Common myeloid progenitor, CD34-positive (primary cell): Measurements from ENCODE around the gene OCA2.

Experiments
- CTCF ChIA-PET: fragments of 350-600 bp; sonication (Branson Sonifier 250); formaldehyde crosslinking; loops from one replicate; lab custom pipeline; 2021; ENCODE audit warnings: antibody characterized with exemption; lab: Charles Lee
- POLR2A ChIA-PET: fragments of 350-600 bp; sonication (Branson Sonifier 250); formaldehyde crosslinking; loops from one replicate; lab custom pipeline; 2021; ENCODE audit warnings: antibody characterized with exemption; lab: Charles Lee
- DNase-seq, 3 donors: peaks; one replicate each; pipeline versions ENCODE4 v3.0.0 to v3.0.0-alpha.2; 2013
- H3K27ac ChIP-seq, 2 experiments: 1 replicate in 1 of 2; 2 replicates in 1 of 2; pipeline ENCODE4 v1.7.0; 2013; ENCODE audit warnings: inconsistent platforms in 2 of 2, low read length in 2 of 2, mild to moderate bottlenecking in 2 of 2, low read depth in 1 of 2, moderate library complexity in 1 of 2; ENCODE audit not compliant: severe bottlenecking in 2 of 2, insufficient read depth in 1 of 2, poor library complexity in 1 of 2
- H3K27me3 ChIP-seq, 5 experiments: replicated peaks in 2 of 5; 1 replicate in 3 of 5; 2 replicates in 2 of 5; pipeline versions ENCODE4 v1.6.1 to v1.7.0; 2013; ENCODE audit warnings: low read length in 4 of 5, mild to moderate bottlenecking in 2 of 5, moderate library complexity in 2 of 5, inconsistent platforms in 1 of 5; ENCODE audit not compliant: insufficient read depth in 5 of 5, control insufficient read depth in 4 of 5
- H3K36me3 ChIP-seq, 4 experiments: 1 replicate in 2 of 4; 2 replicates in 2 of 4; pipeline versions ENCODE4 v1.6.1 to v1.7.0; 2013; ENCODE audit warnings: low read length in 3 of 4, control low read depth in 1 of 4, mild to moderate bottlenecking in 1 of 4; ENCODE audit not compliant: control insufficient read depth in 4 of 4, insufficient read depth in 4 of 4
- H3K4me1 ChIP-seq, 4 experiments: 1 replicate in 3 of 4; 2 replicates in 1 of 4; pipeline versions ENCODE4 v1.6.1 to v1.7.1; 2013; ENCODE audit warnings: low read length in 3 of 4, mild to moderate bottlenecking in 3 of 4, control low read depth in 1 of 4, inconsistent platforms in 1 of 4, moderate library complexity in 1 of 4; ENCODE audit not compliant: control insufficient read depth in 4 of 4, insufficient read depth in 4 of 4; ENCODE audit errors: control extremely low read depth in 1 of 4
- H3K4me3 ChIP-seq, 7 experiments: 1 replicate in 4 of 7; 2 replicates in 3 of 7; pipeline versions ENCODE4 v1.5.1 to v1.7.0; 2013; ENCODE audit warnings: mild to moderate bottlenecking in 7 of 7, low read length in 6 of 7, moderate library complexity in 6 of 7, inconsistent platforms in 2 of 7, low read depth in 2 of 7, control low read depth in 1 of 7; ENCODE audit not compliant: insufficient read depth in 4 of 7, control insufficient read depth in 1 of 7; ENCODE audit errors: extremely low read depth in 1 of 7
- H3K9me3 ChIP-seq, 5 experiments: 1 replicate in 4 of 5; 2 replicates in 1 of 5; pipeline versions ENCODE4 v1.6.1 to v1.7.1; 2013; ENCODE audit warnings: low read length in 4 of 5, mild to moderate bottlenecking in 2 of 5, inconsistent platforms in 1 of 5, low read depth in 1 of 5, moderate library complexity in 1 of 5; ENCODE audit not compliant: control insufficient read depth in 4 of 5, insufficient read depth in 2 of 5; ENCODE audit errors: control extremely low read depth in 1 of 5
- WGBS: methylation state at CpG from one replicate; pipeline ENCODE4 v1.1.5; 2013; ENCODE audit not compliant: insufficient coverage; 5-methylcytosine and 5-hydroxymethylcytosine counted together

Gene OCA2

DNA sequence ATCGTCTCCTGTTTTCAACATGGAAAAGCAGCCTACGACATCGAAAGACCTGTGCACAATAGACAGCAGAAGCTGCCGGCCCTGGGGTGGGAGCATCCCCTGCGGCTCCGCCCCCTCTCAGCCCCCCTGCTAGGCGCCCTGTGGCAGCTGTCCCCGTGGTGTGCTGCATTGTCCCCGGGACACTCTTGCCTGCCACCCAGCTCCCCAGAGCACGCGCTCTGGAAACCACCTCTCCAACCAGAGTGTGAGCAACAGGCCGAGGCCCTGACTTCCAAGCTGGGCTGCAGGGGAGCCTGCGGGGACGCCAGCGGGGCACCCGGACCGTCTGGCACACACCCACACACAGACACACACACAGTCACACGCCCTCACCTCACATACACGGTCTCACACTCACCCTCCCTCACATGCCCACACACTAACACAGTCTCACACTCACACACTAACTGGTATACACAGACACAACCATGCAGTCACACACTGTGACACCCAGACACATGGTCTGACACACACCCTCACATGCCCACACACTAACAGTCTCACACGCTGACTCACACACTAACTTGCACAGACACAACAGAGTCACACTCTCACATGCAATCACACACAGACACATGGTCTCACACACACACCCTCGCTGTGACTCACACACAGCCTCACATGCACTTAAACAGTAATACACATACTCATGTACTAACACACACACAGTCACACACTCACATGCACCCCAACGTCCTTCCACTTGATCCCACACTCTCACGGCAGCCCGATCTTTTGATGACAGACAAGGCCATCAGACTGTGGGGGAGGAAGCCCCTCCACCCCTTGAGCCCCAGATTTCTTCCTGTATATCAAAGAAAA is 94.7 kb downstream of the OCA2 start:
- no peaks in the 10 kb centered on the region for H3K36me3 ChIP-seq

DNA sequence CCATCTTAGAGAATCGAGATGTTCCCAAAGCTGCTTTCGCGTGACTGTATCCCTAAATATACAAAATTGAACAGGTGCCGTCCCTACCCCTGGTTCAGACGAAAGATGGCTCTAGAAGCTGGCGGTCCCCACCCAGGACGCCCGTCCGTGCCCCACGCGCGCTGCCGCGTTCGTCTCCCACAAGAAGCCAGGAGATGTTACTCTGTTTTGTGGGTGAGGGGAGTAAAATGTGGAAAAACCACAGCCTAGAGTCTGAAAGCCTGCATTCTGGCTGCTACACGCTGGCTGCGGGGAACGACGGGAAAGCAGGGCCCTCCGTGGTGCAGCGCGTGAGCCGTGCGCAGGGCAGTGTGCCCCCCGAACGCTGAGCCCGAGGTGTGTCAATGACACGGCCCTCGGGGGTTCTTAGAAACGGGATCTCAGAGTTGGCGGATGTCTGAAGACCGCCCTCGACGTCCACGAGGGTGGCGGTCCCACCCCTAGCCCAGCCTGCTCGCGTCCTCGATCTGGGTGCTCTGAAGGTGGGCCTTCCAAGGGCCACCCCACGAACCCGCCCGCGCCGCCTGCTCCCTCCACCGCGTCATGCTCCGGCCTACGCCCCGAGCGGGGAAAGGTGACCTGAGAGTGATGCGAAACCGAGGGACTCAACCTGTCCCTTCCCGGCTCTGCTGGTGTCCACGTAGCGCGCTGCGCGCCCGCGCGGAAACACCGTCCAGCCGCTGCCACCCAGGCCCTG is 95.6 kb downstream of the OCA2 start:
- POLR2A ChIA-PET = no interaction called here
- Histone ChIP-seq H3K4me3 (no peak overlapping the region), H3K9me3 (peaks cover 0 to 5% (median 0%) of the 10 kb centered on the region in 5 experiments), H3K27ac (no peak overlapping the region), H3K4me1 (no peaks in the 10 kb centered on the region), H3K36me3 (no peaks in the 10 kb centered on the region), H3K27me3 (peaks cover 0 to 3% (median 0%) of the 10 kb centered on the region in 5 experiments)
- CTCF ChIA-PET = no interaction called here
- WGBS = 97% methylated on average over 60 of the region's 63 CpGs
- DNase-seq = no peak

More for the DNA sequence above, 94.7 kb downstream of the OCA2 start:
- Histone ChIP-seq H3K9me3 (peaks cover 0 to 5% (median 0%) of the 10 kb centered on the region in 5 experiments), H3K27me3 (peaks cover 0 to 3% (median 0%) of the 10 kb centered on the region in 5 experiments), H3K4me1 (no peaks in the 10 kb centered on the region), H3K4me3 (no peak overlapping the region), H3K27ac (no peak overlapping the region)
- CTCF ChIA-PET = no interaction called here
- POLR2A ChIA-PET = no interaction called here
- whole genome bisulfite sequencing = 89% methylated on average over 21 of the region's 24 CpGs
- DNase-seq = no peak

DNA sequence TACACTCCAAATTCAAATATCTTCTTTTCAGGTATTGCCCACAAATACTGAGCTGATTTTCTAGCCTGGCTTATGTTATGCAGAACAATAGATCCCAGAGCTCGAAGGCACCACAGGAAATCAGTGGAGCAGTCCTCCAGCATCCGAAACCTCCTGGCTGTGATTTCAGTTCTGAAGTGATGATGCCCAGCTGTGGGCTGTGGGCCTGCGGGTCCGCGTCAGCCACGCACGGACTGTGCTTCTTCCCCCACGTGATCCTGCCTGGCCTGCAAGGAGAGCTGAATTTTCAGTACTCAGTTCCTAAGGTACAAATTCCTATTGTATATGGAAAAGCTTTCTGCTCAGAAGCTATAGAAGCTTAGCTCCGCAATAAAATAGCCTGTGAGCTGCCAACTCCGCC is 96.2 kb downstream of the OCA2 start:
- Histone ChIP-seq H3K4me3 (no peak overlapping the region), H3K27me3 (peaks cover 0 to 3% (median 0%) of the 10 kb centered on the region in 5 experiments), H3K36me3 (no peaks in the 10 kb centered on the region), H3K27ac (no peak overlapping the region), H3K4me1 (no peaks in the 10 kb centered on the region), H3K9me3 (peaks cover 0 to 5% (median 0%) of the 10 kb centered on the region in 5 experiments)
- ChIA-PET POLR2A (no interaction called here), CTCF (no interaction called here)
- DNase-seq = no peak
- WGBS = 91% methylated on average over 10 of the region's 10 CpGs

DNA sequence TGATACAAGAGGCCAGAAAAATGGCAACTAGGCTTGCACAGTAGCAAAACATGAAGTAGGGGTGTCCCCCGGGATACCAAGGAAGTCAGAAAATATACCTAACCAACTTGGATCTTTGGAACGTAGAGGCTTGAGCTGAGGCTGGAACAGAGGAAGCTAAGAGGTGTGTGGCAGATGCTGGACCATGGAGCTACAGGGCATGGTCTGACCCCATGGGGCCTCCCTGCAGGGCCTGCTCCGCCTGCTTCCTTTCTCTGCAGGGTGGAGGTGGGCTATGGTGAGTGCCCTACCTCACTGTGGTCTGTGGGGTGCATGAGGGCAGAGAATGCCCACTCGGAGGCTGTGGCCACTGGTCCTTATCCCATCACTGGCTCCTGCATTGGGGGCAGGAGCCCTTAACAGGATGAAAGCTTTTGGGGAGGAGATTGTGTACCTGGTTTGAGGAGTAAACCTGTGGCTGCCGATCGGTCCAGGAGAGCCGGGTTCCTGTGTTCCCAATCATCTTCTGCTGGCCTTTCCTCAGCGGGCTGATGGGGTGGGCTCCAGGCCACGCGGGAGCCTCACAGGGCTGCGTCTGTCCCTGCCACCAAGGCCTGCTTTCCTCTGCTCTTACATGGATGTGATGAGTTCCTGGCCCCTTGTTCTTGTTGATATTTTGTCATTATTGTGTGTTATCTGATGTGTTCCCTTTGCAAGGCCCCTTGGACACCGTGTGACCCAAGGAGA is 96.8 kb downstream of the OCA2 start:
- WGBS = 97% methylated on average over 9 of the region's 12 CpGs
- peaks cover 0 to 3% (median 0%) of the 10 kb centered on the region in 5 experiments for H3K27me3 ChIP-seq
- no peak overlapping the region for H3K27ac ChIP-seq
- H3K4me3 ChIP-seq = no peak overlapping the region
- DNase-seq = no peak
- H3K4me1 ChIP-seq = no peaks in the 10 kb centered on the region
- H3K9me3 ChIP-seq = peaks cover 0 to 5% (median 0%) of the 10 kb centered on the region in 5 experiments
- POLR2A ChIA-PET = no interaction called here
- no peaks in the 10 kb centered on the region for H3K36me3 ChIP-seq
- CTCF ChIA-PET = no interaction called here

DNA sequence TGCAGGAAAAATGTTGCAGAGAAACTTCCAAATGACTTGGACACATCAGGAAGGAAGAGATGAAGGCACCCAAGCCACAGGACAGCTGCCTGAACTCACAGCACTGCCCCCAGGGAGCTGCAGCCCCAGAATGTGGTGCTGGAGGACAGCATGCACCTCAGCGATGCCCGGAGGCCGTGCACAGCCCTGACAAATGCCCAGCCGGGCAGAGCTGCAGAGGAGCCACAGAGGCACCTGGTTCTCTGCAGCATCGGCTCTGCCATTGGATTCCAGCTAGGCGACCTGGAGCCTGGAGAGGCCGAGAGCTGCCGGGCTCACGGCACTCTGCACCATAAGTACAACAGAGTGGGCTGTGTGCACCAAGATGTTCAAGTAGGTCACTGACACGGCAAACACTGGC is 97.5 kb downstream of the OCA2 start:
- no peak overlapping the region for H3K27ac ChIP-seq
- ChIA-PET CTCF (no interaction called here), POLR2A (no interaction called here)
- no peaks in the 10 kb centered on the region for H3K36me3 ChIP-seq
- peaks cover 0 to 5% (median 0%) of the 10 kb centered on the region in 5 experiments for H3K9me3 ChIP-seq
- H3K4me1 ChIP-seq = no peaks in the 10 kb centered on the region
- H3K4me3 ChIP-seq = no peak overlapping the region
- 86% methylated on average over 8 of the region's 10 CpGs for WGBS
- H3K27me3 ChIP-seq = peaks cover 0 to 3% (median 0%) of the 10 kb centered on the region in 5 experiments
- no peak for DNase-seq

DNA sequence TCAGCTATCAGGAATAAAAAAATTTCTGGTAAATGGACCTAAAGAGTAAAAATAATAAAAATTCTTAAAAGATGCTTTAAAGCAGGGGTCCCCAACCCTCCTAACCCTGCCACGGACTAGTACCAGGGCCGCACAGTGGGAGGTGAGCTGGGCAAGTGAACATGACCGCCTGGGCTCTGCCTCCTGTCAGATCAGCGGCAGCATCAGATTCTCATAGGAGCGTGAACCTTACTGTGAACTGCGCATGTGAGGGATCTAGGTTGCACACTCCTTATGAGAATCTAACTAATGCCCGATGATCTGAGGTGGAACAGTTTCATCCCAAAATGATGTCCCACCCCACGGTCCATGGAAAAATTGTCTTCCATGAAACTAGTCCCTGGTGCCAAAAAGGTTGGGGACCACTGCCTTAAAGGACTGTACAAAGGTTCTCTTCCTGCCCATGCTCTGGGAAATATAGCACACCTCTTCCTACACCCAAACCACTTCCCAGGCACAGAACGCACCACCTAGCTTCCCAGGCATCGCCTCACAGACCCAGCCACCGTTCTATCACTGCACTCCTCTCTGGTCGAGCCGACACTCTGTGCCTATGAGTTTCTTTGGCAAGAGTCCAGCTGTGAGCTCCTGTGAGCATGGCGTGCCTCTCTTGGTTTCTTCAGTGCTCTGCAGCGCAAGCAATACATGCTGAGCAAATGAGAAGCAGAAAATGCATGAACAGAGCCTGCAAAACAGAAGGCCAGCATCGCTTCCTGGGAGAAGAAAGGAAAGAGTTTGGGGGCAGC is 104.9 kb downstream of the OCA2 start:
- ChIA-PET CTCF (no interaction called here), POLR2A (no interaction called here)
- DNase-seq = no peak
- H3K4me1 ChIP-seq = no peaks in the 10 kb centered on the region
- H3K27me3 ChIP-seq = no peaks in the 10 kb centered on the region
- no peak overlapping the region for H3K27ac ChIP-seq
- H3K36me3 ChIP-seq = no peaks in the 10 kb centered on the region
- 97% methylated on average over 14 of the region's 16 CpGs for WGBS
- H3K9me3 ChIP-seq = no peaks in the 10 kb centered on the region
- H3K4me3 ChIP-seq = no peak overlapping the region
